DND-41 (cell line): ENCODE data around the gene FHIT.

ENCODE experiments used
- ATAC-seq: fragments of 200-7000 bp; cut with Tn5 transposase; 3 replicates; pipeline ENCODE4 v1.9.1; 2021; ENCODE audit warnings: low read depth; ENCODE audit not compliant: insufficient read depth
- DNase-seq: peaks from one replicate; pipeline ENCODE4 v3.0.0-alpha.2; 2020
- H2AFZ ChIP-seq: 2 replicates; pipeline ENCODE4 v1.6.0; 2012; ENCODE audit warnings: low read depth, low read length
- H3K27ac ChIP-seq: 2 replicates; pipeline ENCODE4 v1.5.1; 2012; ENCODE audit warnings: low read length, inconsistent platforms
- H3K27me3 ChIP-seq: fragments of 200-600 bp; sonication (generic); 2 replicates; pipeline ENCODE4 v1.6.0; 2012; ENCODE audit warnings: low read length, mild to moderate bottlenecking, inconsistent platforms; ENCODE audit not compliant: insufficient read depth, poor library complexity
- H3K36me3 ChIP-seq: 2 replicates; pipeline ENCODE4 v1.5.1; 2012; ENCODE audit warnings: low read length, inconsistent platforms; ENCODE audit not compliant: insufficient read depth
- H3K4me1 ChIP-seq: 2 replicates; pipeline ENCODE4 v1.5.1; 2012; ENCODE audit warnings: mild to moderate bottlenecking, low read length; ENCODE audit not compliant: insufficient read depth
- H3K4me2 ChIP-seq: 2 replicates; pipeline ENCODE4 v1.6.0; 2012; ENCODE audit warnings: mild to moderate bottlenecking, moderate library complexity, low read length, inconsistent platforms; ENCODE audit not compliant: insufficient read depth
- H3K4me3 ChIP-seq, 2 experiments: fragments of 200-600 bp in 1 of 2; shearing (Covaris generic) in 1 of 2; 2 replicates each; pipeline ENCODE4 v1.5.1; 2012 to 2016; ENCODE audit warnings: inconsistent platforms in 2 of 2, low read length in 2 of 2, mild to moderate bottlenecking in 2 of 2, low read depth in 1 of 2, moderate library complexity in 1 of 2
- H3K79me2 ChIP-seq: 2 replicates; pipeline ENCODE4 v1.6.0; 2012; ENCODE audit warnings: low read length, inconsistent platforms; ENCODE audit not compliant: insufficient read depth
- H3K9ac ChIP-seq: 2 replicates; pipeline ENCODE4 v1.6.0; 2012; ENCODE audit warnings: low read depth, mild to moderate bottlenecking, inconsistent platforms, low read length, moderate library complexity
- H3K9me3 ChIP-seq: 2 replicates; pipeline ENCODE4 v1.5.1; 2012; ENCODE audit warnings: low read length, moderate library complexity, mild to moderate bottlenecking, inconsistent platforms; ENCODE audit not compliant: insufficient read depth, severe bottlenecking
- H4K20me1 ChIP-seq: 2 replicates; pipeline ENCODE4 v1.6.0; 2012; ENCODE audit warnings: low read length; ENCODE audit not compliant: insufficient read depth
- EZH2 ChIP-seq: IDR thresholded peaks from 3 replicates; pipeline ENCODE4 v1.6.1; 2012; ENCODE audit warnings: borderline replicate concordance, low read depth, mild to moderate bottlenecking, moderate library complexity, low read length, inconsistent platforms; ENCODE audit not compliant: severe bottlenecking
- TF ChIP-seq, protein P1 (sequence below): IDR thresholded peaks from 2 replicates; pipeline ENCODE4 v1.5.1; 2012; ENCODE audit warnings: borderline replicate concordance, low read length, moderate library complexity, mild to moderate bottlenecking; ENCODE audit not compliant: poor library complexity, severe bottlenecking; ENCODE audit errors: extremely low read depth

Gene FHIT

DNA sequence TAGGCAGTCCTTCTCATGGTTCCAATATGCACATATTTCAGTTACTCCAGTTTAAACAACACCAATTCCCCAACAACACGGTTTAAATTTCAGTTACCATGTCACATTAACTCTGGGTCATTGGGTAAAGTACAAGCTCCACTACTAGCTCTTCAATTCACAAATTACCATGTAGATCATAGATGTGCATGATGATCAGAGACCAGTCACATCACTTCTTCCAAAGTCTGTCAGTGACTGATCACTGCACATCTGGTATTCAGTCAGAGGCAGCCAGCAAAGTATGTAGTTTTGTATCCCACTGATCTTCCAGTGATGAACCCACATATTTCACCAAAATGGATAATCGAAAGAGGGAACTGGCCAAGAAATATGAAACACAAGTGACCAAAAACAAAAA, 1223.0 kb downstream of the FHIT start:
- no peaks in the 10 kb centered on the region for H3K27me3 ChIP-seq
- H3K9me3 ChIP-seq: no peaks in the 10 kb centered on the region
- no peak for ATAC-seq

DNA sequence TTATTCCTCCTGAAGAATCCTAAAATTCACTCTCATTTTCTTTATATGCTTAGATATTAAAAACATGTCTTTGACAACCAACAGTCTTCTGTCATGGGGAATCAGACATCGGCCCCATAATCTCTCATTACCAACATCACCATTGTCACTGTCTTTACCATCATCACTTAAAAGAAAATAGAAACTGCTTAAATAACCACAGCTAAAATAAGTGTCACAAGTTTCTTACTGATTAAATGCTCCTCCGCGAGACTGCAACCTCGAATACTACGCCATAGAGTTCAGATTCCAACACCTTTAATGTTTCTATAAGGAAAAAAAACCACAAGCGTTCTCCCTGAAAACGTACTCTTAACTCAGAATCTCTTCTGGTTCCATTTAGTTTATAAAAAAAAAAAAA, 1223.9 kb downstream of the FHIT start:
- Histone ChIP-seq H3K79me2 (peaks cover 95% of the 10 kb centered on the region), H3K4me3 (no peak overlapping the region), H3K4me1 (peaks cover 60% of the 10 kb centered on the region), H3K4me2 (no peak overlapping the region), H3K9me3 (no peaks in the 10 kb centered on the region), H2AFZ (no peak overlapping the region), H3K9ac (no peak overlapping the region), H4K20me1 (no peaks in the 10 kb centered on the region), H3K27me3 (no peaks in the 10 kb centered on the region), H3K27ac (0 out of 2 replicates have a peak overlapping the region, but pooled peaks have one; percentile 15), H3K36me3 (0 out of 2 replicates have a peak, but pooled peaks cover 5% of the 10 kb centered on the region)
- ATAC-seq: peak; percentile 54
- TF ChIP-seq EZH2: no peak
- TF ChIP-seq, protein P1, sequence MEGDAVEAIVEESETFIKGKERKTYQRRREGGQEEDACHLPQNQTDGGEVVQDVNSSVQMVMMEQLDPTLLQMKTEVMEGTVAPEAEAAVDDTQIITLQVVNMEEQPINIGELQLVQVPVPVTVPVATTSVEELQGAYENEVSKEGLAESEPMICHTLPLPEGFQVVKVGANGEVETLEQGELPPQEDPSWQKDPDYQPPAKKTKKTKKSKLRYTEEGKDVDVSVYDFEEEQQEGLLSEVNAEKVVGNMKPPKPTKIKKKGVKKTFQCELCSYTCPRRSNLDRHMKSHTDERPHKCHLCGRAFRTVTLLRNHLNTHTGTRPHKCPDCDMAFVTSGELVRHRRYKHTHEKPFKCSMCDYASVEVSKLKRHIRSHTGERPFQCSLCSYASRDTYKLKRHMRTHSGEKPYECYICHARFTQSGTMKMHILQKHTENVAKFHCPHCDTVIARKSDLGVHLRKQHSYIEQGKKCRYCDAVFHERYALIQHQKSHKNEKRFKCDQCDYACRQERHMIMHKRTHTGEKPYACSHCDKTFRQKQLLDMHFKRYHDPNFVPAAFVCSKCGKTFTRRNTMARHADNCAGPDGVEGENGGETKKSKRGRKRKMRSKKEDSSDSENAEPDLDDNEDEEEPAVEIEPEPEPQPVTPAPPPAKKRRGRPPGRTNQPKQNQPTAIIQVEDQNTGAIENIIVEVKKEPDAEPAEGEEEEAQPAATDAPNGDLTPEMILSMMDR: no peak
- no peak for DNase-seq

More for the DNA sequence above, 1223.0 kb downstream of the FHIT start:
- no peak for TF ChIP-seq EZH2
- TF ChIP-seq, protein P1: no peak
- Histone ChIP-seq H3K4me3 (no peak overlapping the region), H3K27ac (no peak overlapping the region; the same call in 1 of the 2 replicates), H3K9ac (no peak overlapping the region), H4K20me1 (no peaks in the 10 kb centered on the region), H3K79me2 (peaks cover 95% of the 10 kb centered on the region), H3K4me1 (peaks cover 56% of the 10 kb centered on the region), H3K36me3 (0 out of 2 replicates have a peak, but pooled peaks cover 5% of the 10 kb centered on the region), H2AFZ (no peak overlapping the region), H3K4me2 (no peak overlapping the region)
- DNase-seq: no peak

- Histone ChIP-seq H3K4me1 (peaks cover 67% of the 10 kb centered on the region), H4K20me1 (no peaks in the 10 kb centered on the region), H3K27me3 (no peaks in the 10 kb centered on the region), H3K36me3 (no peaks in the 10 kb centered on the region), H3K79me2 (peaks cover 98% of the 10 kb centered on the region), H2AFZ (peak overlapping the region; percentile 24; the same call in 1 of the 2 replicates), H3K9me3 (no peaks in the 10 kb centered on the region), H3K4me3 (no peak overlapping the region), H3K27ac (peak overlapping the region; percentile 66), H3K4me2 (0 out of 2 replicates have a peak overlapping the region, but pooled peaks have one; percentile 8), H3K9ac (0 out of 2 replicates have a peak overlapping the region, but pooled peaks have one; percentile 13)
- DNase-seq (no peak), ATAC-seq (no peak)
- no peak for TF ChIP-seq EZH2
- TF ChIP-seq, protein P1: no peak
Observed at GRCh38 chr3:60025096-60026050, 1225.9 kb downstream of the FHIT start.
